Measurements from ENCODE around the gene RNF32.
"Not testable (repeated sequence)": the region's sequence is repeated elsewhere in the genome, so short reads cannot be mapped to it uniquely, and the experiment has no call there.

RNF32 gene

GRCh38 chr7:156642306-156643045 lies 1.9 kb downstream of the RNF32 start:
- no peak for DNase-seq (ENCODE audit: low read depth)

DNA sequence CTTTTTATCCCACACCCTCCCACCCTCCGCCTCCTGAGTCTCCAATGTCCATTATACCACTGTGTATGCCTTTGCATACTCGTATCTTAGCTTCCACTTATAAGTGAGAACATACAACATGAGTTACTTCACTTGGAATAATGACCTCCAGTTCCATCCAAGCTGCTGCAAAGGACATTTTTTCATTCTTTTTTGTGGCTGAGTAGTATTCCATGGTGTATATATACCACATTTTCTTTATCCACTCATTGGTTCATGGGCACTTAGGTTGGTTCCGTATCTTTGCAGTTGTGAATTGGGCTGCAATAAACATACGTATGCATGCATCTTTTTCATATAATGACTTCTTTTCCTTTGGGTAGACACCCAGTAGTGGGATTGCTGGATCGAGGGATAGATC lies 6.8 kb downstream of the RNF32 start:
- not testable (repeated sequence) for DNase-seq (ENCODE audit: low read depth)

GRCh38 chr7:156650042-156650441 lies 9.5 kb downstream of the RNF32 start:
- no peak for DNase-seq (ENCODE audit: low read depth)

GRCh38 chr7:156651474-156651873 lies 10.9 kb downstream of the RNF32 start:
- DNase-seq (ENCODE audit: low read depth), result no peak

DNA sequence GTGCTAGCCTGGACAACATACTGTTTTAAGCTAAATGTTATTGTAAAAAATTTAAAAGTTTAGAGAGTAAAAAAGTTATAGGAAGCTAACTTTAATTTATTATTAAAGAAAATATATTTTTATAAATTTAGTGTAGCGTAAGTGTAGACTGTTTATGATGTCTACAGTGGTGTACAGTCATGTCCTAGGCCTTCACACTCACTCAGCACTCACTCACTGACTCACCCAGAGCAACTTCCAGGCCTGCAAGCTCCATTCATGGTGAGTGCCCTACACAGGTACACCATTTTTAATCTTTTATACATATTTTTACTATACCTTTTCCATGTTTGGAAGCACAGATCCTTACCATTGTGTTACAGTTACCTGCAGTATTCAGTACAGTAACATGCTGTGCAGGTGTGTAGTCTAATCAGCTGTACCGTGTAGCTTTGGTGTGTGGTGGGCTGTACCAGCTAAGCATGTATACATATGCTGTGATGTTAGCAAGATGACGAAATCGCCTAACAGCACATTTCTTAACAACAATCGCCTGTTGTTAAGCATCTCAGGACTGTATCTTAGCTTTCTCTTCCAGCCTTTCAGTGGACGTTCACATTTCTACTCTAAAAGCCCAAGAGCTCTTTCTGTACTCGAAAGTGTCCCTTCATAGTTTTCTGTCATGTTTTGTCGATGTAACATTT lies 12.5 kb downstream of the RNF32 start:
- DNase-seq (ENCODE audit: low read depth), result no peak

DNA sequence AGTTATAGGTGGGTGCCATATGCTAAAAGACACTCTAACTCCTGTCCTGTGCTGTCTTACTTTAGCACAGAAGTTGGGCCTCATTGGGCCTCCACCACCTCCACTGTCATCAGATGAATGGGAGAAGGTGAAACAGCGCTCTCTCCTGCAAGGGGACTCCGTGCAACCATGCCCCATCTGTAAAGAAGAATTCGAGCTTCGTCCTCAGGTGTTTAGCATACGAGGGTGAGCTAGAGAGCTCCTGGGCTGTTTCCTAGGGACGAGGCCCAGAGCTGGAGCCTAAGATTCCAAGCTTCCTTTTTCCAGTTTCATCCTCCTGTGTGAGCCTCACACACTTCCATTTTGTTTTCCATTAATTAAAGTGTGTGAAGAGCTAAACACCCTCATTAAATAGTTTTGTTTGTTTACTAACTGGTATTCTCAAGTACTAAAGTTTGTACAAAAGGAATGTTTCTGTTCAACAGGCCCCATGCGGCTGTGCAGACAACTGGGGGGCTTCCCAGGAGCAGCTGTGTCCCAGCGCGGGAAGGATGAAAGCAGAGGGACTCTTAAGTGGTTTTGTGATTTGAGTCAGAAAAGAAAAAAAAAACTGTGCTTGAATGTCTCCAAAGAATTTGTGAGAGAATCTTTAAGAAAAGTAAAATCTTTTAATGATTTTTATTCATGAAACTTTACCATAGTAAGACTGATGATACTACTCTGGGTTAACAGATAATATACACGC lies 14.1 kb downstream of the RNF32 start:
- no peak for DNase-seq (ENCODE audit: low read depth)

GRCh38 chr7:156655251-156655650 lies 14.7 kb downstream of the RNF32 start:
- DNase-seq (ENCODE audit: low read depth), result no peak

GRCh38 chr7:156655983-156656382 lies 15.4 kb downstream of the RNF32 start:
- no peak for DNase-seq (ENCODE audit: low read depth)

GRCh38 chr7:156656598-156656997 lies 16.0 kb downstream of the RNF32 start:
- DNase-seq (ENCODE audit: low read depth), result no peak

DNA sequence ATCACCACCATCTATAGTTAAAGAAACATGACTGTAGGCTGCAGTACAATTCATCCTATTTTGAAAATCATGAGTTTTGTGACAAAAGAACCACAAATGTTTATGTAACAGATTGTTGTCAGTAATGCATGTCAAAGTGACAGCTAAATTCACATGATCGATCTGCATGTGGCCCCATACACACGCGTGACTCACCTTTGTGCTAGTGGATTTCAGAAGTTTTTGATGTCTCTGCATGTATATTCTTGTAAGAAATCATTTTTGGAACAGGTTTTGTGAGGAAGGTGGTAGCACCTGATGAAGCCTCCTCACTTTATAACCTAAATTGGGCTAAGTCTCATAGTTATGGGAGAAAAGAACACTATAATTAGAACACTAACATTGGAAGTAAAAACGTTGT lies 17.1 kb downstream of the RNF32 start:
- no peak for DNase-seq (ENCODE audit: low read depth)

DNA sequence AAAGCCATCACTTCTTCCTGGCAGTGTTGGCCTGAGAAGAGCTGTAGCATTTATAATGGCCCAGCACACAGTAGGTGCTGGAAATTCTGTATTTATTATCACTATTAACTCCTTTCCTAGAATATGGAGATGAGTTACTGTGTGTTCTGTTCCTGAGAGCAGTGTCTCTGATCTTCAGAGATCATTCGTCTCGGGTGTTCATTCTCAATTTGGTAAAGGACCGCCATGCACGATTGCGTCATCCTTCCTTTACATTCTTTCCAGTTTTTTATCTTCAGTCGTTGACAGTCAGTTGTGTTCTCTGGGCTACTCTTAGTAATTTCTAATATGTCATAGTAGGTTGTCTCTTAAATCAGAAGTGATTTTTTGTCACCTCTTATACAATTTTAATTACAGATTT lies 18.6 kb downstream of the RNF32 start:
- no peak for DNase-seq (ENCODE audit: low read depth)

DNA sequence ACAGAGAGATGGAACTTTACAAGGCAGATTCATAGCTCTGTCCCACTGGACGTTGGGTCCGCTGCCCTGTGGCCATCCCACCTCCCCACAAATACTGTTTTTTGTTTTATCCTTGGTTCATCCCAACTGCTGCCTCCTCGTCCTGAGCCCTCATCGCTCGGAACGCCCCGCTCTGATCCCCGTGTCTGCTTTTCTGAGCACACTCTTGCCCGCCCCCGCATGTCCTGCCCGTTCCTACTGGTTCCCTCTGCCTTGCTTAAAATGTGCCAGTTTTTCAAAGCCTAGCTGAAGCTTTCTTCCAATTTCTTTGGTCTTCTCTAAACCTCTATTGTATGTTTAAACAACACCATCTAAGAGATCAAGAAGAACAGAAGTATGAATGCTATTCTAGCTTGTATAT lies 19.4 kb downstream of the RNF32 start:
- DNase-seq (ENCODE audit: low read depth), result no peak

DNA sequence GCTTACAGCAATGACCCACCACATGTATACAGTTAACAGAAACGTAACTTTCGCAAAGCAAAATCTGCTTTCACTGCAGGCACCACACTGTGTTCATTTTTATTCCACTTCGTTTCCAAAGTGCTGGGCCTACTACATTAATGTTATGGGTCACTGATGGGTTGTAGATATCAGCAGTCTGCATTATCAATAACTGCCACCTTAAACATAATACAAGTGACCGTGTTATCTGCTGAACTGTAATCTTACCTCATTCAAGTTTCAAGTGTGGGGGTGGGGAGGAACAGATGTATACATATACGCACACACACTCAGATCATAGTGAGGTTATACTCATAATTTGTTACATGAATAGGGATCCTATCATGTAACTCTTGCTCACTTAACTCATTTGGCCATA lies 21.1 kb downstream of the RNF32 start:
- no peak for DNase-seq (ENCODE audit: low read depth)

- no peak for DNase-seq (ENCODE audit: low read depth)
Observed at GRCh38 chr7:156662277-156662676, 21.7 kb downstream of the RNF32 start.

- DNase-seq (ENCODE audit: low read depth), result no peak
Observed at GRCh38 chr7:156665101-156665500, 24.5 kb downstream of the RNF32 start.

DNA sequence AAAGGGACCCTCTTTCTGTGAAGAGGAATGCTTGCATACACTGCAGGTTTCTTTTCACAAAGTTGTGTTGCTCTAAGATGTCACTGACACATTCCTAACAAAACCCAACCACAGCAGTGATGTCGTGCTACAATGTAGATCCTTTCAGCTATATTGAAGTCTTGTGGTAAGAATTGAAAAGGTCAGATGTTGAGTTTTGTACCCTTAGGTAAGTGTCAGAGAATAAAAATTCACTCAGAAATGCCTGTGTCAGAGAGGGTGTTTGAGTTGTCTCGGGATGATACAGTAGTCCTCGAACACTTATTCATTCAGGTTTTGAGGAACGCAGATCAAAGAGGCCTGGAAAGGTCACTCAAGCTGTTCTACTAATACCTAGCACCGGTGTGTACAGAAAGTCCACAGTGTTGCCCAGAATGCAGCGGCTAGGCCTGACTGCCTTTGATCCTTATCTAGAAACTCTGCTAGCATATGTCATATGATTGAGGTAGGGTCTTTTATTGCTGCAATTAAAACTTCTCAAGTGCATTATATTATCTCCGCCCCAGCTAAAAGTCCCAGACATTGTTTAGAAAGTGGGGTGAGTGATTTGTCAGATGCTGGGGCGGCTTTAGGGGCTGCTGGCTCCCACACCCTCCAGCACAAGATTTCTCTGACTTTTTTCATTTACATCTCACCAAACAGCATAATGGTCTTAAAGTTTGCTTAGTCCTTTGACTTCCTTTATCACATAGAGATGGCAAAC lies 26.0 kb downstream of the RNF32 start:
- DNase-seq (ENCODE audit: low read depth), result no peak

- no peak for DNase-seq (ENCODE audit: low read depth)
Observed at GRCh38 chr7:156667110-156667426, 26.5 kb downstream of the RNF32 start.

DNA sequence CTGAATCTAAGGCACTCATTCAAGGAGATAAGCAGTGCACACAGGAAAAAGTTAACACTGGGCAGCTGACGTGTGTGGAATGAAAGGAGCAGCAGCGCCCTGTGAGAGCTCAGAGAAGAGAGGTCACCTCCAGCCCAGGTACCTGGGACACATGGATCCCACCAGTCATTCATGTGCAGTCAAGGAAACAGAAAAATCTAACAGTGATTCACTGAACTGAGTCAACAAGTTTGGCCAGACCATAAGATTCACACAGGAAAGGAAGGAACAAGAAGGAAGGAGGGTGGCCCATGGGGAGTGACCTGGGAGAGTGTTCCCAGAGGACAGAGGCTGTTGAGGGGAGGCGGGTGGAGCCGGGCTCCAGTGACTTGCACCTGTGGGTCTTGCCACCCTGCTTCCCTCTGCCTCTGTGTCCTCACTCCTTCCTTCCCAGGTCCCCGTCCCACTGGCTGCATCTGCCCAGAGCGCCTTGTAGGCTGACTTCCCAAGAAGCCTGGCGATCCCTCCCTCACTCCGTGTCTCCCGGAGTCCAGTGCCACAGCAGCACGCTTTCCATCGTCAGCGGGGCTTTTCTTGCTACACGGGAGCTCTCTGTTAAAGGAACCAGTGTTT lies 27.7 kb downstream of the RNF32 start:
- DNase-seq (ENCODE audit: low read depth), result no peak

GRCh38 chr7:156669035-156669828 lies 28.7 kb downstream of the RNF32 start:
- DNase-seq (ENCODE audit: low read depth), result no peak

GRCh38 chr7:156673454-156673853 lies 32.9 kb downstream of the RNF32 start:
- no peak for DNase-seq (ENCODE audit: low read depth)

DNA sequence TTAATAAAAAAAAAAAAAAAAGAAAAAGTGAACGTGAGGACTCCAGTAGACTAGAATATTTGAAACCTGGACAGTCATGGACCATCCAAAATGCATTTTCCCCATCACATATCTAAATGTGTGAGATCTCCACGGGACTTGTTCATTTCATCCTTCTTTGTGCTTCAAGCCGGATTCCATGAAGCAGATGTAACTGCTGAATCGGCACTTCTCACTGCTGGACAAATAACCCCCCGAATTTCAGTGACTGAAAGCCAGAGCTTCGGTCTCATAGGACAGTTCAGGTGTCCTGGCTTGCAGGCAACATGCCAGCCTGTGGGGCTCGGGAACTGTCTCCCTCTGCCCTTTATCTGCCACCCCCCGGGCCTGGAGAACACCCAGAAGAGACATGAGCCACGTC lies 33.3 kb downstream of the RNF32 start:
- no peak for DNase-seq (ENCODE audit: low read depth)

Measured in fibroblast of the conjunctiva (primary cell).